ENCODE measurements around the gene COMP. TPM values are rescaled to one million over a fixed set of nuclear protein-coding genes. Genes with fewer than 3 reads are reported as not detected.

The COMP gene
- total RNA-seq, 3 donors from 2014 or later (not counting 1 experiment from before 2014, with no cell fraction given) = not detected

DNA sequence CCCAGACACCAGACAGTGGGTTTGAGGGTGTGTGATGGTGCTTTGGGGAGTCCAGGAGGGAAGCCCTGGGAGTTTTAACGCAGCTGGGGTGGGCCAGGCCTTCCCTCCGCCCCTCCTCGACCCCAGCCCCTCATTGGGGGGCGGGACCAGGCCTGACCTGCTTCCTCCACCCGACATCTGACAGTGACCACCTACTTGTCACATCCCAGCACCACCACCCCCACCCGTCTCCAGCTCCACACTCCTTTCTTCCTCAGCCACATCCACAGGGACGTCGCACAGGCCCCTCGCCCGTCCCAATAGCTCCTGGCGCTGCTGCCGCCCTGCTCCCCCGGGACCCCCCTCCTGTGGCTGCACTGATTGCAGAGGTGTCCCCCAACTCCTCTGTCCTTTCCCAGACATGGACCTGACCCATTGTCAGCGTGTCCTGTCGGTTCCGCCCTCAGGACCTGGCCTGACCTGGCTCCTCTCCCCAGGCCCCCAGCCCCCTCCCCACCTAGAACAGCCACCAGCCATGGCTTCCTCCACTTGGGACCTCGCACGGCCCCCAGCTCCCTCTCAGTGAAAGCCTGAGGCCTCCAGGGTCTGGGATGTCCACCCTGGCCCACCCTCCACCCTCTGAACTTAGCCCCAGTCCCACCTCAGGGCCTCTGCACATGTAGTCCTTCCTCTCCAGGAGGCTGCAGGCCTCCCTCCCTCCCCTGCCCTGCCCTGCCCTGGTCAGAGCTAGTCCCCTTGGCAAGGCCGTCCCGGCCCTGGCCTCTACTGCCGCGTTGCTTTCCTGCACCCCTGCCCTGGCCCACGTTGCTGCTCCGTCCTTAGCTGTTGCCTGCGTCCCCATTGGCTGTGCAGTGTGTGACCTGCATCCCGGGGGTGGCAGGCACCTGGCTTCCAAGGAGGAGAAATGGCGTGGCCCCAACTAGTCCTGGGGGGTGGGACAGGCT lies 30.4 kb downstream of the COMP start:
- H3K4me1 Mint-ChIP-seq = no peaks in the 10 kb centered on the region
- no peak overlapping the region for H3K27ac Mint-ChIP-seq
- ATAC-seq = no peak

DNA sequence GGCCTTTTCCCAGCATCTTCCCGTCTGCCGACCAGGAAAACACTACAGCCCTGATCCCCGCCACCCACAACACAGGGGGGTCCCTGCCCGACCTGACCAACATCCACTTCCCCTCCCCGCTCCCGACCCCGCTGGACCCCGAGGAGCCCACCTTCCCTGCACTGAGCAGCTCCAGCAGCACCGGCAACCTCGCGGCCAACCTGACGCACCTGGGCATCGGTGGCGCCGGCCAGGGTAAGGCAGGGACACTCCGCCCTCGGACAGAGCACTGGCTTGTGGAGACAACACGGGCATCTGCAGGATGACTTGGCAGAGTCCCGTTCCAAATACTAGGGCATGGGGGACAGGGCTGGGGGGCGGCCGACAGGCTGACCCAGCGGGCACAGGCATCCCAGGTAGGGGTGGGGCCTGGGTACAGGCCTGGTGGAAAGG lies 31.1 kb downstream of the COMP start:
- no peak for TF ChIP-seq CTCF (IDR thresholded peaks at IDR 0.05)
- Mint-ChIP-seq H3K36me3 (no peaks in the 10 kb centered on the region), H3K27ac (no peak overlapping the region), H3K27me3 (ENCODE audit: low read depth in 2 of 2) (no peaks in the 10 kb centered on the region), H3K4me1 (no peaks in the 10 kb centered on the region), H3K9me3 (no peaks in the 10 kb centered on the region), H3K4me3 (no peak overlapping the region)
- Histone ChIP-seq H3K27me3 (ENCODE audit: control insufficient read depth, insufficient read depth, low read length) (no peaks in the 10 kb centered on the region), H3K36me3 (ENCODE audit: control insufficient read depth, insufficient read depth, low read length) (no peaks in the 10 kb centered on the region), H3K27ac (ENCODE audit: low read length) (no peak overlapping the region), H3K9me3 (ENCODE audit: control insufficient read depth, insufficient read depth, low read length) (no peaks in the 10 kb centered on the region), H3K4me3 (ENCODE audit: low read length) (no peak overlapping the region), H3K4me1 (ENCODE audit: control insufficient read depth, insufficient read depth, low read length) (no peaks in the 10 kb centered on the region)
- DNase-seq (no peak), ATAC-seq (no peak)
- 92% methylated on average over 22 of the region's 22 CpGs for WGBS (ENCODE audit: insufficient coverage)
- intact Hi-C loops (cut with micrococcal nuclease) = no loop called here

More for the DNA sequence above, 30.4 kb downstream of the COMP start:
- TF ChIP-seq CTCF (IDR thresholded peaks at IDR 0.05) = no peak
- Mint-ChIP-seq H3K27me3 (ENCODE audit: low read depth in 2 of 2) (no peaks in the 10 kb centered on the region), H3K4me3 (no peak overlapping the region), H3K36me3 (no peaks in the 10 kb centered on the region), H3K9me3 (no peaks in the 10 kb centered on the region)
- H3K27me3 ChIP-seq (ENCODE audit: control insufficient read depth, insufficient read depth, low read length) = no peaks in the 10 kb centered on the region
- H3K27ac ChIP-seq (ENCODE audit: low read length) = no peak overlapping the region
- no peaks in the 10 kb centered on the region for H3K4me1 ChIP-seq (ENCODE audit: control insufficient read depth, insufficient read depth, low read length)
- no peaks in the 10 kb centered on the region for H3K9me3 ChIP-seq (ENCODE audit: control insufficient read depth, insufficient read depth, low read length)
- H3K36me3 ChIP-seq (ENCODE audit: control insufficient read depth, insufficient read depth, low read length) = no peaks in the 10 kb centered on the region
- no peak for DNase-seq
- 92% methylated on average over 27 of the region's 27 CpGs for WGBS (ENCODE audit: insufficient coverage)
- no peak overlapping the region for H3K4me3 ChIP-seq (ENCODE audit: low read length)
- intact Hi-C loops (cut with micrococcal nuclease) = no loop called here

DNA sequence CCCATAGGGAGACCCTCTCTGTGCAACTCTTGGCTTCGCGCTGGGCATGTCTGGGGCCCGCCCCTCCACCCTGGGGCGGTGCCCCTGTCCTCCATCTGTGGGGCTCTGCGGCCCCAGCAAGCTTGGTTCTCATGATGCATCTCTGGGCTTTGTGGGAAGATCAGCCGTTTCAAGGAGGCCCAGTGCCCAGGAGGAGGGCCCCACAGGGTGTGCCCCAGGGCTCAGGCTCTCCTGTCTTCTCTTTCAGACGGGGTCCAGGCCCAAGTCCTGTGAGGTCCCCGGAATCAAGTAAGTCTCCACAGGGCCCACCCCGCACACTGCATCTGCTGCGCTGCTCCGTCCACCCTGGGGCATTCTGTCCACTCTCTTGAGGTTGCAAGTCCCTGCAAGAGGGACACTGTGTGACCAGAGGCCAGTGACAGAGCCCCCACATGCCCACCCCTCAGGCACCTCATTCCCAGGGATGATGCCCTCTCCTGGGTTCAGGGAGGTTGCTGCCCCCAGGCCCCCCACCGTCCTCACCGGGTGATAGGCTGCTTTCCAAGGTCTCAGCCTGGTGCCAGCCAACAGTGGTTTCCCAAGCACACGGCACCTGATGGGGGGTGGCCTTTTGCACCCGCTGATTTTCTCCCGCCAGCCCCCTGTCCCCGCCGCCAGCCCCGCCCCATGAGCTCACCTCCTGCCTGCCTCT lies 31.7 kb downstream of the COMP start:
- 92% methylated on average over 19 of the region's 19 CpGs for WGBS (ENCODE audit: insufficient coverage)
- intact Hi-C loops (cut with micrococcal nuclease) = no loop called here
- DNase-seq (no peak), ATAC-seq (no peak)
- Histone ChIP-seq H3K27me3 (ENCODE audit: control insufficient read depth, insufficient read depth, low read length) (no peaks in the 10 kb centered on the region), H3K4me3 (ENCODE audit: low read length) (no peak overlapping the region), H3K27ac (ENCODE audit: low read length) (no peak overlapping the region), H3K4me1 (ENCODE audit: control insufficient read depth, insufficient read depth, low read length) (no peaks in the 10 kb centered on the region), H3K36me3 (ENCODE audit: control insufficient read depth, insufficient read depth, low read length) (no peaks in the 10 kb centered on the region), H3K9me3 (ENCODE audit: control insufficient read depth, insufficient read depth, low read length) (no peaks in the 10 kb centered on the region)
- no peak overlapping the region for H3K4me3 Mint-ChIP-seq
- H3K27ac Mint-ChIP-seq = no peak overlapping the region
- H3K4me1 Mint-ChIP-seq = no peaks in the 10 kb centered on the region
- H3K36me3 Mint-ChIP-seq = no peaks in the 10 kb centered on the region
- no peaks in the 10 kb centered on the region for H3K9me3 Mint-ChIP-seq
- H3K27me3 Mint-ChIP-seq (ENCODE audit: low read depth in 2 of 2) = no peaks in the 10 kb centered on the region
- no peak for TF ChIP-seq CTCF (IDR thresholded peaks at IDR 0.05)

Measured in natural killer cell (primary cell).